WI38 (cell line): Measurements from ENCODE around the gene RESP18.
"Not testable (repeated sequence)": the region's sequence is repeated elsewhere in the genome, so short reads cannot be mapped to it uniquely, and the experiment has no call there.

Experiments used
- H3K4me3 ChIP-seq: 2 replicates; pipeline ENCODE4 v1.5.1; 2011; ENCODE audit warnings: low read depth, mild to moderate bottlenecking, control low read depth, low read length
- TF ChIP-seq, protein P1 (sequence below): IDR thresholded peaks from 2 replicates; pipeline ENCODE4 v1.5.1; 2012; ENCODE audit warnings: low read depth, mild to moderate bottlenecking, control low read depth, low read length

RESP18 gene

DNA sequence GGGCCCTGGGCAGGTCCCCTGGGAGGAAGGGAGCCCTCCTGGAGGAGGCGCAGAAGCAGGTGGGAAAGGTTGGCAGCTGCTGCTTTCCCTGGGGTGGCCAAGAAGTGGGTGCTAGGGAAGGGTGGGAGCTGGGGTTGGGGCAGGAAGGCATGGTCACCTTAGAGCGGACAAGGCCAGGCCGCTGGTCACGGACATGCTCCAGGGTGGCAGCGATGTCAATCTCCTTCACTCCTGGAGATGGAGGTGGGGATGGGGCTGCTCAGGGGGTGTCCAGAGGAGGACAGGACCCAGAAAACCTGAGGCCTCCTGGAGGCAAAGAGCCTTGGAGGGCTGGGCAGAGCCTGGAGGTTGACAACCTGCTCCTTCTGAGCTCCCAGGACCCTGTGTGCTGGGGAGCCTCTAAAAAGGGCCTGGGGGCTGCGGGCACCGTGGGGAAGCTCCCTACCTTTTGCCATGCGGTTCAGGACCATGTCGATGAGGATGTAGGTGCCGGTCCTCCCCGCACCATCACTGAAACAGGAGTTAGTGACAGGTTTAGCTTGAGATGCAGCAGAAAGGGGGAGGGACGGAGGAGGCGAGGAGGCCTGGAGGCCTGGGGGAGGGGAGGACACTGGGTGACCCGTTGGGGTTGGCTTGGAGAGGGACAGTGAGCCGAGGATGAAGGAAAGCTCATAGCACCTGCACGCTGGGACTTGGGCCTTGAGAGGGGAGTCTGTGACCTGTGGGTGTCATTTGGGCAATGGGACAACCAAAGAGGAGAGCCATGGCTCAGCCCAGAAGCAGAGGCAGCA is 42.0 kb downstream of the RESP18 start:
- TF ChIP-seq, protein P1, sequence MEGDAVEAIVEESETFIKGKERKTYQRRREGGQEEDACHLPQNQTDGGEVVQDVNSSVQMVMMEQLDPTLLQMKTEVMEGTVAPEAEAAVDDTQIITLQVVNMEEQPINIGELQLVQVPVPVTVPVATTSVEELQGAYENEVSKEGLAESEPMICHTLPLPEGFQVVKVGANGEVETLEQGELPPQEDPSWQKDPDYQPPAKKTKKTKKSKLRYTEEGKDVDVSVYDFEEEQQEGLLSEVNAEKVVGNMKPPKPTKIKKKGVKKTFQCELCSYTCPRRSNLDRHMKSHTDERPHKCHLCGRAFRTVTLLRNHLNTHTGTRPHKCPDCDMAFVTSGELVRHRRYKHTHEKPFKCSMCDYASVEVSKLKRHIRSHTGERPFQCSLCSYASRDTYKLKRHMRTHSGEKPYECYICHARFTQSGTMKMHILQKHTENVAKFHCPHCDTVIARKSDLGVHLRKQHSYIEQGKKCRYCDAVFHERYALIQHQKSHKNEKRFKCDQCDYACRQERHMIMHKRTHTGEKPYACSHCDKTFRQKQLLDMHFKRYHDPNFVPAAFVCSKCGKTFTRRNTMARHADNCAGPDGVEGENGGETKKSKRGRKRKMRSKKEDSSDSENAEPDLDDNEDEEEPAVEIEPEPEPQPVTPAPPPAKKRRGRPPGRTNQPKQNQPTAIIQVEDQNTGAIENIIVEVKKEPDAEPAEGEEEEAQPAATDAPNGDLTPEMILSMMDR: no peak
- H3K4me3 ChIP-seq: no peak overlapping the region

DNA sequence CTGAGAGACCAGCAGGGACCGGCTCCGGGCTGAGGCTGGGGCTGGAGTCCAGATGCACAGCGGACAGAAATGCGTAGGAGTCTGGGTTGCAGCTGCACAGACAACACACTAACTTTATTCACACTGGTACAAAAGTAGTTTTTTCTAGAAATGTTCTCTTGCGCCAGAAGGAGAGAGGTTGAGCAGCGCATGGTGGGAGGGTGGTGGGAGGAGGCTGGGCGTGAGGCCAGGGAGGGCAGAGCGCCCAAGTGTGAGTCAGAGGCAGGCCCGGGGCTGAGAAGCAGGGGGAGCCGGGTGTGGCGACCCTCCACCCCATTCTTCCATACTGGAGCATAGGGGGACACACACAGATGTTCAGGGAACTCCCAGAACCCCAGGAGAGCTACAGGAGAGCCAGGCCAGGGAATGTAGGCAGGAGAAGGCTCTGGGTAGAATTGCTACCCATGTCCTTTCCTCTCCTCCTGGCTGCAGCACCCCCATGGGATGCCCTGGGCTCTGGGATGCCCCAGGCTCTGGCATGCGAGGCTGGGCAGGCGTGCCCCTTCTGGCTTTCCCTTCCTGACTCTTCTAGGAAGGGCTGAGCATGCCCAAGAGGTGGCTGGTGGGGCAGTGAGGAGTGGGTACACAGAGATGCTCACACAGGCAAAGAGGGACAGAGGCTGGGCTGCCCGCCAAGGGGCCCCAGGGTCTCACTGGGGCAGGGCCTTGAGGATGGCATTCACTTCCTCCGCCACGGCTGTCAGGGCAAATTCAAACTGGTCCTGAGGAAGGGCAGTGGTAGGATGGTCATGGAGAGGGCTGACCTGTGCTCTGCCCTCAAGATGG is 42.8 kb downstream of the RESP18 start:
- H3K4me3 ChIP-seq: no peak overlapping the region
- TF ChIP-seq, protein P1: no peak

DNA sequence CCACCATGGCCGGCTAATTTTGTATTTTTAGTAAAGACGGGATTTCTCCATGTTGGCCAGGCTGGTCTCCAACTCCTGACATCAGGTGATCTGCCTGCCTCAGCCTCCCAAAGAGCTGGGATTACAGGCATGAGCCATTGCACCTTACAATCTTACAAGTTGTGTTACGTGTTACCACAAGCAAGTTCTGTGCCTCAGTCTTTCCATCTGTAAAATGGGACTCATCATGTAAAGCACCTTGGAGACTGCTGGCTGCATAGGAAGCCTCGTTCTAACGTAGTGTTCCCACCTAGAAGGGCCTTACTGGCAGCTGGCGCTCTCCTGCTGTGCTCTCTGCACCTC is 43.4 kb downstream of the RESP18 start:
- TF ChIP-seq, protein P1: no peak
- no peak overlapping the region for H3K4me3 ChIP-seq

DNA sequence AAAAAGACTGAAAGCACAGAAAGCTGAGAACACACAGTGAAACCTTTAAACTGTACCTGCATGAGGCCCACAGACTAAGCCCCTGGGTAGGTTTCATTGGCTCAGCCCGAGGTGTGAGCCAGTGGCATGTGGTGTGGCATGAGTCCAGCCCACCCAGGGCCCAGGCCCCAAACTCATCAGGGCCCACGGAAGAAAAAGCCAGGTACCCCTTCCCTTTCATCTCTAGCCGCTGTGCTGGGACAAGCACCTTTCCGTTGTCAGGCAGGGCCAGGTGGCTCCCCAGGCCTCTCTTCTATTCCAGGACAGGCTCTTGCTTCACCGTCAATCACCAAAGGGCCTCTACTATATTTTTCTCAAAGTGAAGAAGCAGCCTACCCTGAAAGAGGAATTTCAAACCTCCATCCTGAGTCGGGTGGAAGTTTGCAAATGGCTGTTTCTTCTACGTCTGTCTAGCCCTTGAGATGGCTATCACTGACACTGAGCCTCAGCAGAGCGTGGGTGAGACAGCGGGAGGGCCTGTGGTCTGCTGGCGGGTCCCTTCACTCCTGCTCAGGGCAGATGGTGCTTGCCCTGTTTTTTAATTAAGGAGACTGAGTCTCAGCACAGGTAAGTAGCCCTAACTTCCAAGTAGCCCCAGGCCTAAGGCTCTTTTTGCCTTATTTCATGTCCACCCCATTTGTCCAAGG is 44.8 kb downstream of the RESP18 start:
- TF ChIP-seq, protein P1: no peak
- no peak overlapping the region for H3K4me3 ChIP-seq

DNA sequence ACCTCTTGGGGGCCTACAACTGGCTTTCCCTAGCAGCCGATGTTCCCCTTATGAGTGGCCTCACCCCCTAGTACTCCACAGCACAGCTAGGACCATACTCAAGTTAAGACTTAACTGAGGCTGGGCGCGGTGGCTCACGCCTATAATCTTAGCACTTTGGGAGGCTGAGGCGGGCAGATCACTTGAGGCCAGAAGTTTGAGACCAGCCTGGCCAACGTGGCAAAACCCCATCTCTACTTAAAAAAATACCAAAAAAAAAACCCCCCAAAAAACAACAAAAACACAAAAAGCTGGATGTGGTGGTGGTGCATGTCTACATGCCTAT is 45.5 kb downstream of the RESP18 start:
- H3K4me3 ChIP-seq: not testable (repeated sequence)

DNA sequence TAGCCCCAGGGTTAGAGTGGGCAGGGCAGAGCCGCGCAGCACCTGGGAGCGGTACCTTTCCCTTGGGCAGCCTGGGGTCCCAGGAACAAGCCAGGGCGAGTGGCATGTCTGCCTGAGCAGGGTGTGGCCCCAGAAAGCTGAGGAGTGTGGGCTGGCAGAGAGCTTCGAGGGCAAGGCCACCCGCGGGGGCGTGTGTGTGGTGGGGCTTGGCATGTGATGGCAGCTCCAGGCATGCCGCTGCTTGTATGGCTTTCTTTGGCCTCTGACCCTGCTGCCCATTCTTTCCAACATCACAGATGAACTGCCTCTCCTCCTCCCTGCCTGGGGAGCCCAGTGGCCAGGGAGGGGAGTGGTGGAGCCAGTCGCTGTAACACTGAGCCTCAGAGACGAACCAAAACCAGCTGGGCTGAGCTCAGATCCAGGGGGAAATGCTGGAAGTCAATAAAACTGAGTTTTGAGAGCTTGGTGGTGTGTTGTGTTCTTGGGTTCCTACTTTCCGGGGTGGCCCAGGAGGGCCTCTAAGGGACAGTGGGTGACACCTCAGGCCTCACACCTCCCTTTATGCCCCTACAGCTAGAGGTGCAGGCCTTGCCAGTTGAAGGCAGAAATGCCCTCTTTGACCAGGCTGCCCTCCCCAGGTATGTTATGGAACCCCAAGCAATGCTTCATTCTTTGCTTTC is 46.0 kb downstream of the RESP18 start:
- H3K4me3 ChIP-seq: no peak overlapping the region
- TF ChIP-seq, protein P1: no peak

DNA sequence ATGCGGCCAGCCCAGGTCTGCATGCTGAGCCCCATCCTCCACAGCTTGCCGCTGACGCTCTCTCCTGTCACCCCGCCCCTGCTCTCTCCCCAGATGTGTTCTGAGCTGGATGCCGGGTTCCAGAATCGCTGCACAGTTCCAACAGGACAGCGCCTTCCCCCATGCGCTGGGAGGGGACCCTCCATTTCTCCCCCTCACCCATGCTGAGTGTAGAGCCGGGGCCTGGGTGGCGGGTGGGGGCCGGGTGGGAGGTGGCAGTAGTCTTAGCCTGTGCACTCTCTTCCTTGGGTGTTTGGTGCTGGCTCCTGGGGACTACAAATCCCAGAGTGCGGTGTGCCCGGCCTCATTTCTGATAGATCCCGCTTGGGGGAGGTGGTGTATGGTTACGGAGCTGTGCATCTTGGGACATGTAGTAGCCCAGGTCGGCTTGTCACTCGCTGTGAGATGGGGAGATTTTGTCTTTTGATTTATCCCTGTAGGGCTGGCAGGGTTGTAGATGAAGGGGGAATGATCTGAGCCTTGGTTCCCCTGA is 46.6 kb downstream of the RESP18 start:
- H3K4me3 ChIP-seq: no peak overlapping the region
- TF ChIP-seq, protein P1: no peak
